PC-9 (cell line): ENCODE measurements around the gene TUBE1. TPM values are rescaled to one million over a fixed set of nuclear protein-coding genes. Genes with fewer than 3 reads are reported as not detected.

Experiments
- BruUV-seq: library from RNA; stranded (reverse); fragments of 400-500 nt; replicated peaks from 2 replicates; lab custom pipeline; 2021; lab: Mats Ljungman, UMichigan
- CTCF ChIA-PET: fragments of 300-600 bp; sonication (Branson Sonifier 250); formaldehyde crosslinking; loops from one replicate; lab custom pipeline; 2022; ENCODE audit warnings: antibody characterized with exemption; lab: Charles Lee
- POLR2A ChIA-PET: fragments of 300-600 bp; sonication (Branson Sonifier 250); formaldehyde crosslinking; loops from one replicate; lab custom pipeline; 2022; ENCODE audit warnings: antibody characterized with exemption; ENCODE audit not compliant: unreplicated experiment; lab: Charles Lee
- DNase-seq, 2 experiments: peaks; one replicate each; pipeline versions ENCODE4 v3.0.0 to v3.0.0-alpha.2; 2015 to 2022; ENCODE audit warnings: mixed read lengths in 1 of 2
- H2AFZ ChIP-seq: fragments of 200-600 bp; sonication (generic); 2 replicates; pipeline ENCODE4 v1.8.1; 2017; ENCODE audit warnings: antibody characterized with exemption
- H3F3A ChIP-seq: fragments of 200-600 bp; sonication (generic); 2 replicates; pipeline ENCODE4 v1.8.1; 2017; ENCODE audit warnings: antibody characterized with exemption, mild to moderate bottlenecking, low read depth; ENCODE audit not compliant: insufficient read depth
- H3K27ac ChIP-seq: fragments of 200-600 bp; sonication (generic); 2 replicates; pipeline ENCODE4 v1.6.1; 2016; ENCODE audit warnings: mixed run types
- H3K27me3 ChIP-seq: fragments of 200-600 bp; sonication (generic); 2 replicates; pipeline ENCODE4 v1.6.1; 2016; ENCODE audit warnings: low read depth, mixed run types; ENCODE audit not compliant: insufficient read depth
- H3K36me3 ChIP-seq: fragments of 200-600 bp; sonication (generic); 2 replicates; pipeline ENCODE4 v1.6.1; 2016; ENCODE audit warnings: low read depth, mixed run types
- H3K4me1 ChIP-seq: fragments of 200-600 bp; sonication (generic); replicated peaks from 2 replicates; pipeline ENCODE4 v1.6.1; 2016; ENCODE audit warnings: mixed run types; ENCODE audit not compliant: insufficient read depth
- H3K4me2 ChIP-seq: fragments of 200-600 bp; sonication (generic); 2 replicates; pipeline ENCODE4 v1.6.1; 2017; ENCODE audit warnings: mixed run types
- H3K4me3 ChIP-seq: fragments of 200-600 bp; sonication (generic); 2 replicates; pipeline ENCODE4 v1.6.1; 2016; ENCODE audit warnings: mixed run types
- H3K79me2 ChIP-seq: fragments of 200-600 bp; sonication (generic); 2 replicates; pipeline ENCODE4 v1.6.1; 2017; ENCODE audit warnings: low read depth, mixed run types
- H3K9me2 ChIP-seq: fragments of 200-600 bp; sonication (generic); 2 replicates; pipeline ENCODE4 v1.8.1; 2017; ENCODE audit warnings: mild to moderate bottlenecking; ENCODE audit not compliant: insufficient read depth
- H3K9me3 ChIP-seq: fragments of 200-600 bp; sonication (generic); 2 replicates; pipeline ENCODE4 v1.8.1; 2016; ENCODE audit warnings: low read depth; ENCODE audit not compliant: insufficient read depth
- H4K20me1 ChIP-seq: fragments of 200-600 bp; sonication (generic); 2 replicates; pipeline ENCODE4 v1.8.1; 2017; ENCODE audit not compliant: insufficient read depth
- EZH2 ChIP-seq: fragments of 200-600 bp; sonication (generic); IDR thresholded peaks from 2 replicates; pipeline ENCODE4 v1.8.0; 2017; ENCODE audit warnings: antibody characterized with exemption, low read depth
- intact Hi-C: fragments of 100-400 bp; cut with micrococcal nuclease; formaldehyde crosslinking; loops from one replicate; pipeline ENCODE4 v1.10.0; 2022; ENCODE audit not compliant: unreplicated experiment
- total RNA-seq: library from RNA; stranded (reverse); gene quantifications from 2 replicates; pipeline ENCODE4 v1.2.3, GENCODE V29; 2021
- TF ChIP-seq, protein P1 (sequence below): fragments of 200-600 bp; sonication (generic); conservative IDR thresholded peaks from 2 replicates; pipeline ENCODE4 v1.6.1; 2017; ENCODE audit warnings: mixed run types, antibody characterized with exemption, mild to moderate bottlenecking, moderate library complexity

The TUBE1 gene
- total RNA-seq, 1 experiment from 2014 or later, result 30.3 TPM

DNA sequence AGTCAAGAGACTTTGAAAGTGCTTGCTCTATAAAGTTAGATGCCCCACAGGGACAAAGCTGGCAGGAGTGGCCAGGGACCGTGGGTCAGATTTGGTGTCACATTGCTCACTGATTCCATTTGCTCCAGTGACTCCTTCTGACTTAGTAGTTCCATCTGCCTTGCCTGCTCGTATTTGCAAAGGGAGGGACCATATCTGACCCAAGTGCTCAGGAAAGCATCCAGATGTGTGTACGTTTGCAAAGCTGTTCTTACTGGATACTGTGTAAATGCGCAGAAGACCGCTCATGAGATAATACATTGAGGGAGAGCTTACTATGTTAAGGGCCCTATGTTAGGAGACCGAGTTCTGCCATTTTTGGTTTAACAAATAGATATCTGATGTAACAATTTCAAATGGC, 54.6 kb downstream of the TUBE1 start:
- Histone ChIP-seq H3K4me1 (peaks cover 14% of the 10 kb centered on the region; the same call in 1 of the 2 replicates), H3K9me3 (no peaks in the 10 kb centered on the region), H3K79me2 (no peaks in the 10 kb centered on the region), H3F3A (no peaks in the 10 kb centered on the region), H3K27me3 (no peaks in the 10 kb centered on the region), H3K4me3 (no peak overlapping the region), H3K9me2 (no peaks in the 10 kb centered on the region; the same call in 1 of the 2 replicates), H3K4me2 (no peak overlapping the region), H2AFZ (no peak overlapping the region), H4K20me1 (no peaks in the 10 kb centered on the region), H3K36me3 (no peaks in the 10 kb centered on the region), H3K27ac (no peak overlapping the region)
- TF ChIP-seq EZH2, result no peak
- TF ChIP-seq, protein P1, sequence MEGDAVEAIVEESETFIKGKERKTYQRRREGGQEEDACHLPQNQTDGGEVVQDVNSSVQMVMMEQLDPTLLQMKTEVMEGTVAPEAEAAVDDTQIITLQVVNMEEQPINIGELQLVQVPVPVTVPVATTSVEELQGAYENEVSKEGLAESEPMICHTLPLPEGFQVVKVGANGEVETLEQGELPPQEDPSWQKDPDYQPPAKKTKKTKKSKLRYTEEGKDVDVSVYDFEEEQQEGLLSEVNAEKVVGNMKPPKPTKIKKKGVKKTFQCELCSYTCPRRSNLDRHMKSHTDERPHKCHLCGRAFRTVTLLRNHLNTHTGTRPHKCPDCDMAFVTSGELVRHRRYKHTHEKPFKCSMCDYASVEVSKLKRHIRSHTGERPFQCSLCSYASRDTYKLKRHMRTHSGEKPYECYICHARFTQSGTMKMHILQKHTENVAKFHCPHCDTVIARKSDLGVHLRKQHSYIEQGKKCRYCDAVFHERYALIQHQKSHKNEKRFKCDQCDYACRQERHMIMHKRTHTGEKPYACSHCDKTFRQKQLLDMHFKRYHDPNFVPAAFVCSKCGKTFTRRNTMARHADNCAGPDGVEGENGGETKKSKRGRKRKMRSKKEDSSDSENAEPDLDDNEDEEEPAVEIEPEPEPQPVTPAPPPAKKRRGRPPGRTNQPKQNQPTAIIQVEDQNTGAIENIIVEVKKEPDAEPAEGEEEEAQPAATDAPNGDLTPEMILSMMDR, result no peak
- DNase-seq, result no peak
- intact Hi-C loops, result no loop called here
- CTCF ChIA-PET, result no interaction called here
- no TSS peak for BruUV-seq
- POLR2A ChIA-PET, result no interaction called here

DNA sequence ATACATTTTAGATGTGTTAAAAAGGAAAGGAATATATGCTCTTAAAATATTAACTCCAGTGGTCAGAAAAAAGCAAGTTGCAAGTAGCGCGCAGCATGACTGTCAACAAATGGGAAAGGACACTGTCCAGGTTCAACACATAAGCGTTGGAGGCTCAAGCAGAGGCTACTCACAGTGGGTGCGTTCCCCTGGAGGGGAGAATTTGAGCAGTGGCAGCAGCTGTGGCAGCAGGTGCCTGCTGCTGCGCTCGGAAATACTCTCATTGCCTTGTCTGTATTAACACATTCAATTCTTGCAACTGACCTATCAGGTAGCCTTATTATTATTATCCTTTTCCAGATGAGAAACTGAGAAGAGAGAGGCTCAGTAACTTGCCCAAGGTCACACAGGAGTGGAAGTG, 55.3 kb downstream of the TUBE1 start:
- CTCF ChIA-PET, result interaction anchor here (0.6 kb wide), 1 partner anchor 314 kb away, joined by 3 read pairs; no protein-coding TSS in a partner anchor
- POLR2A ChIA-PET, result no interaction called here

DNA sequence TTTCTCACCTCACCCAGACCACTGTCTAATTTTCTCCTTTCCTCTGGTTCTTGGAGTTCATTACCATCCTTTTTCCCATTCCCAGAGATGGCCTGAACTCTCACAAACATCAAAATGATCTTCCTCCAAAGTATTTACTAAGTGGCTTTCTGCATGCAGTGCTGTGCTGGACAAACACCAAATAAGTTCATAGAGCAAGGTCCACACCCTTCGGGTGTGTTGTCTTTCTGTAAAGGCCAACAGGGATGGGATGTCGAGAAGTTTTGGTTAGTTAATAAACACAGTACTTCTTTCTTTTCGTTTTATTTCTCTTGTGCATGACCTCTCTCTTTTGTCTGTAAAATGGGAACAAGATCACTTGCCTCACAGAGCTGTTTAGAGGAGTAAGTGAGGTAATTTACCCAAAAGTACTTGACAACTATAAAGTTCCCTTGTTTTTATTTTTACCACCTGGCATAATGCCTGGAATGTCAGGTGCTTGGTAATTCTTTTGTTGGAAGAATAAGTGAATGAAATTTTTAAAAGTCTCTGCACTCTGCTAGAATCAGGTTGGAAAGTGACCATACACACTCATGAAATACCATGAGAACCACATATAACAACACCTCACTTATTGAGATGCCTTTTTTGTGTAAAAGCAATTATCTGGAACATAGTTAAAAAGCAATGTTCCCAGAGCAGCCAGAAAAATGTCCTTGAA, 56.2 kb downstream of the TUBE1 start:
- Histone ChIP-seq H3K9me2 (no peaks in the 10 kb centered on the region; the same call in 1 of the 2 replicates), H3K9me3 (no peaks in the 10 kb centered on the region), H3K4me3 (no peak overlapping the region), H3K27ac (no peak overlapping the region), H3K79me2 (no peaks in the 10 kb centered on the region), H3K36me3 (no peaks in the 10 kb centered on the region), H2AFZ (no peak overlapping the region), H3K4me2 (no peak overlapping the region), H3K4me1 (peaks cover 14% of the 10 kb centered on the region; the same call in 1 of the 2 replicates), H3F3A (no peaks in the 10 kb centered on the region), H4K20me1 (no peaks in the 10 kb centered on the region), H3K27me3 (no peaks in the 10 kb centered on the region)
- no TSS peak for BruUV-seq
- intact Hi-C loops, result no loop called here
- TF ChIP-seq EZH2, result no peak
- TF ChIP-seq, protein P1, result no peak
- ChIA-PET CTCF (no interaction called here), POLR2A (no interaction called here)
- DNase-seq, result no peak

More for the DNA sequence above, 55.3 kb downstream of the TUBE1 start:
- H2AFZ ChIP-seq, result no peak overlapping the region
- H3K4me1 ChIP-seq, result peaks cover 14% of the 10 kb centered on the region; the same call in 1 of the 2 replicates
- no peaks in the 10 kb centered on the region for H3K79me2 ChIP-seq
- no TSS peak for BruUV-seq
- H4K20me1 ChIP-seq, result no peaks in the 10 kb centered on the region
- no peaks in the 10 kb centered on the region for H3F3A ChIP-seq
- no peaks in the 10 kb centered on the region for H3K9me3 ChIP-seq
- H3K27ac ChIP-seq, result no peak overlapping the region
- no peaks in the 10 kb centered on the region for H3K27me3 ChIP-seq
- H3K9me2 ChIP-seq, result no peaks in the 10 kb centered on the region; the same call in 1 of the 2 replicates
- H3K4me2 ChIP-seq, result no peak overlapping the region
- H3K4me3 ChIP-seq, result no peak overlapping the region
- DNase-seq, result no peak
- TF ChIP-seq EZH2, result no peak
- TF ChIP-seq, protein P1, result no peak
- intact Hi-C loops, result no loop called here
- H3K36me3 ChIP-seq, result no peaks in the 10 kb centered on the region
